Neutrophil (primary cell): ENCODE results near the gene KDELR1.

Experiments used
- H3K27ac ChIP-seq: fragments of 200-600 bp; sonication (generic); 2 replicates; pipeline ENCODE4 v1.5.1; 2016; ENCODE audit warnings: mild to moderate bottlenecking, moderate library complexity
- H3K27me3 ChIP-seq: fragments of 200-600 bp; sonication (generic); 2 replicates; pipeline ENCODE4 v1.6.0; 2016; ENCODE audit warnings: mild to moderate bottlenecking
- H3K36me3 ChIP-seq: fragments of 200-600 bp; sonication (generic); 2 replicates; pipeline ENCODE4 v1.5.1; 2017
- H3K4me1 ChIP-seq, 2 experiments: fragments of 200-600 bp in 1 of 2; sonication (generic) in 1 of 2; 1 replicate in 1 of 2; 2 replicates in 1 of 2; pipeline versions ENCODE4 v1.5.1 to v1.6.1; 2013 to 2016; ENCODE audit warnings: low read depth in 1 of 2, low read length in 1 of 2, mild to moderate bottlenecking in 1 of 2, moderate library complexity in 1 of 2; ENCODE audit not compliant: control insufficient read depth in 1 of 2, insufficient read depth in 1 of 2
- H3K4me3 ChIP-seq, 2 experiments: fragments of 200-600 bp in 1 of 2; sonication (generic) in 1 of 2; 1 replicate in 1 of 2; 2 replicates in 1 of 2; pipeline ENCODE4 v1.5.1; 2013 to 2016; ENCODE audit warnings: low read depth in 1 of 2, low read length in 1 of 2, mild to moderate bottlenecking in 1 of 2, moderate library complexity in 1 of 2
- H3K9me3 ChIP-seq: fragments of 200-600 bp; sonication (generic); 2 replicates; pipeline ENCODE4 v1.5.1; 2016
- TF ChIP-seq, protein P1 (sequence below): fragments of 200-600 bp; sonication (generic); IDR thresholded peaks from 2 replicates; pipeline ENCODE4 v1.5.1; 2016; ENCODE audit warnings: antibody characterized with exemption

Gene KDELR1

DNA sequence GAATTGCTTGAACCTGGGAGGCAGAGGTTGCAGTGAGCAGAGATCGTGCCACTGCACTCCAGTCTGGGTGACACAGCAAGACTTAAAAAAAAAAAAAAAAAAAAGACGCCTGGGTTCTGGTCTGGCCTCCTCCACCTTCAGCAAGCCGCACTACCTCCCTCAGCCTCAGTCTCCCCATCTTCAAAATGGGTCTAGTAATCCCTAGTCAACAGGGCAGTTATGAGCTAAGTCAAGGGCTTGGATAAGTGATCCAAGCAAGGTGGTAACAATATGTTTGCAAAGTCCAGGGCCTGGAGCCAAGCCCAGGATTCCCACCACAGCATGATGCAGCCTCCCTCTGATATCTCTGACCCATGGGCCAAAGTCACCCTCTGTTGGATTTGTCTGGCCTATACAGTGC is 4.4 kb downstream of the KDELR1 start:
- H3K4me3 ChIP-seq: no peak overlapping the region
- no peaks in the 10 kb centered on the region for H3K9me3 ChIP-seq
- peaks cover 6% of the 10 kb centered on the region for H3K27me3 ChIP-seq
- H3K27ac ChIP-seq: no peak overlapping the region
- H3K4me1 ChIP-seq: peaks cover 11 to 12% of the 10 kb centered on the region in 2 experiments
- H3K36me3 ChIP-seq: peaks cover 60% of the 10 kb centered on the region
- TF ChIP-seq, protein P1, sequence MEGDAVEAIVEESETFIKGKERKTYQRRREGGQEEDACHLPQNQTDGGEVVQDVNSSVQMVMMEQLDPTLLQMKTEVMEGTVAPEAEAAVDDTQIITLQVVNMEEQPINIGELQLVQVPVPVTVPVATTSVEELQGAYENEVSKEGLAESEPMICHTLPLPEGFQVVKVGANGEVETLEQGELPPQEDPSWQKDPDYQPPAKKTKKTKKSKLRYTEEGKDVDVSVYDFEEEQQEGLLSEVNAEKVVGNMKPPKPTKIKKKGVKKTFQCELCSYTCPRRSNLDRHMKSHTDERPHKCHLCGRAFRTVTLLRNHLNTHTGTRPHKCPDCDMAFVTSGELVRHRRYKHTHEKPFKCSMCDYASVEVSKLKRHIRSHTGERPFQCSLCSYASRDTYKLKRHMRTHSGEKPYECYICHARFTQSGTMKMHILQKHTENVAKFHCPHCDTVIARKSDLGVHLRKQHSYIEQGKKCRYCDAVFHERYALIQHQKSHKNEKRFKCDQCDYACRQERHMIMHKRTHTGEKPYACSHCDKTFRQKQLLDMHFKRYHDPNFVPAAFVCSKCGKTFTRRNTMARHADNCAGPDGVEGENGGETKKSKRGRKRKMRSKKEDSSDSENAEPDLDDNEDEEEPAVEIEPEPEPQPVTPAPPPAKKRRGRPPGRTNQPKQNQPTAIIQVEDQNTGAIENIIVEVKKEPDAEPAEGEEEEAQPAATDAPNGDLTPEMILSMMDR: no peak

DNA sequence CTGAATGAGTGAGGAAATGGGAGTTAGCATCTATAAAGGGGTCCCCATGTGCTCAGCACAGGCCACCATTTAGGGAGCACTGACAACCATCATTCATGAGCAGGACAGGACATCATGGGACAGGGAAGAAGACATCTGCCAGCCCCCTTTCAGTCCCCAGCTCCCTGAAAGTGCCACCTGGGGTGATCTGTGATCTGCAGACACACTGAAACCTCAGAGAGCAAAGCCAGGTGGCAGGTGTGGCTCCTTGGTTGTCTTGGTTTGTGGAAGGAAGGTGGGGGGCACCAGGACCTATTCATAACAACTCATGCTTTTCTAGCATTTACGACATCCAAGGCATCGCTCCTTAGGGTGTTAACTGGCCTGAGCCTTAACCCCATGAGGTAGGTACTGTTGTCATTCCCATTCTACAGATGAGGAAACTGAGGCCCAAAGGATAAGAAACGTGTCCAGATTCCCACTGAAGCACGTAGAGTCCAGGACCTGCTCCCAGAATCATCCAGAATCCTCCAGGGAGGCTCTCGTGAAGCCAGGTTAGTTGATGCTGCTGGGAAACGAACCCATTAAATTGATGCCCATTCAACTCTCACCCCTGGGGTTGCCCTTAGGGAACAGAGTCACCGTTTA is 5.8 kb downstream of the KDELR1 start:
- no peak overlapping the region for H3K27ac ChIP-seq
- TF ChIP-seq, protein P1: no peak
- H3K9me3 ChIP-seq: no peaks in the 10 kb centered on the region
- no peak overlapping the region for H3K4me3 ChIP-seq
- H3K4me1 ChIP-seq: peaks cover 4 to 5% of the 10 kb centered on the region in 2 experiments
- H3K27me3 ChIP-seq: no peaks in the 10 kb centered on the region
- H3K36me3 ChIP-seq: peaks cover 66% of the 10 kb centered on the region

DNA sequence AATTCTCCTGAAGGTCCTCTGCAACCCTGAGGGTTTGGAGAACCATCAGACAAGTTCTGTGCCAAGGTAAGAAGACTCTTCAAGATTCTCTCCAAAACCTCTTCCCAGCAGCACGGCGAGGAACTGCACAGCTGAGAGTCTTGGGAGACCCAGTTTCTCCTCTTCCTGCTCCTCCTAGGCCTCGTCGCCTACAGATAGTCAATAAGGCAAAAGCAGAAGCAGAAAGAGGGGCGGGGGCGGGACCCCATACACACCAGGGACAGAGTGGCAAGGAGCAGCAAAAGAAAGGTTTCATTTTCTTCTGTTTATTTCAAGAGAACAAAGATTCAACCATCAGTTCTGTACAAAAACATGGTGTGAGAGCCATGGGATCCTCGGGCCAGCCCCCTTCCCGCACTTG is 9.1 kb downstream of the KDELR1 start:
- no peaks in the 10 kb centered on the region for H3K27me3 ChIP-seq
- TF ChIP-seq, protein P1: no peak
- H3K9me3 ChIP-seq: no peaks in the 10 kb centered on the region
- no peak overlapping the region for H3K4me3 ChIP-seq
- H3K27ac ChIP-seq: no peak overlapping the region
- no peaks in the 10 kb centered on the region for H3K4me1 ChIP-seq
- H3K36me3 ChIP-seq: peaks cover 50% of the 10 kb centered on the region

DNA sequence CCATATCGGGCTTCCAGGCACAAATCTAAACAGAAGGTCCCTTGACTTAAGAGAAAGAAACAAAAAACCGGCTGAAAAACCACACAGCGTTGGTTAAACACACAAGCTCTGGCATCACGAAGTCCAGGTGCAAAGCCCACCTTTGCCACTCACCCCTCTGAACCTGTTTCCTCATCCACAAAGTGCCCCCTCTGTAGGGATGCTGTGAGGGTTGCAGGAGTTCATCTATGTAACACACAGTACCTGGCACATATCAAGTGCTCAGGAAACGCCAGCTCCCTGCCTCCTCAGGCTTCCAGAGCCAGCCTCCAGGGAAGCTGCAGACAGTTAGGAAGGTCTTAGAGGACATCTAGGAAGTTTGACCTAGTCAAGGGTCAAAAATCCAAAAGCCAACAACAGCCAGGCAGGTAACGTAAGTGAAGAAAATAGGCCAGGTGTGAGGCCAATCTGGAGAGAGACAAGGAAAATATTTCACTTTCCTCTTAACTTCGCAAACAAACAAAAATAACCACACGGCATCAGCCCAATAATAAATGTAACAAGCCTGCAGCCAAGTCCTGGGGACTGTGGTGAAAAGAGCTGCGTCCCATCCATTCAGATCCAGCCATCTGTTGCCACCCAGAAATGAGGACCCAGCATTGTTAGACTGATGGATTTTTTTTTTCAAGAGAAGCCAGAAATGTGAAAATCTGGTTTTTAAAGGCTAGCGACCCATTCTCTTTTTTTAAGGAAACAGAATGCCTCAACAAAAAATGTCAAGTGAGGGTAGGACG is 10.0 kb downstream of the KDELR1 start:
- no peaks in the 10 kb centered on the region for H3K9me3 ChIP-seq
- no peaks in the 10 kb centered on the region for H3K27me3 ChIP-seq
- H3K4me1 ChIP-seq: no peaks in the 10 kb centered on the region
- TF ChIP-seq, protein P1: no peak
- no peak overlapping the region for H3K27ac ChIP-seq
- peaks cover 47% of the 10 kb centered on the region for H3K36me3 ChIP-seq
- no peak overlapping the region for H3K4me3 ChIP-seq

DNA sequence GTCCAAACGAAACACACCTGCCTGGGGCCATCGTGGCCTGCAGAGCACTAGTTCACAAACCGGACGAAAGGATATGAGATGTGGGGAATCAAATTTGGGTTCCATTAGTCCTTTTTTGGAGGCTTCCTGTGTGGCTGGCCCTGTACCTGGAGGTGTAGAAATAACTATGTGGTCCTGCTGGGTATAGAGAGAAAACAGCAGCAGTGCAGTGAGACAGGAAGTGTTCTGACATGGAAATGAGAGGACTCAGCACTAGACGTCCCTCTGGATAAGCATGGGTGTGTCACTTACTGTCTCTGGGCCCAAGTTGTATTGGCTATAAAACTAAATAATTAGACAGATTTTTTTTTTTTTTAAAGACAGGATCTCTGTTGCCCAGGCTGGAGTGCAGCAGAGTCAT is 12.3 kb downstream of the KDELR1 start:
- Histone ChIP-seq H3K4me3 (no peak overlapping the region), H3K27ac (no peak overlapping the region), H3K27me3 (no peaks in the 10 kb centered on the region), H3K9me3 (no peaks in the 10 kb centered on the region), H3K36me3 (peaks cover 26% of the 10 kb centered on the region), H3K4me1 (no peaks in the 10 kb centered on the region)
- TF ChIP-seq, protein P1: no peak
